HG02870 (cell line): ENCODE data around the gene EFCAB8.
"Not testable (repeated sequence)": the region's sequence is repeated elsewhere in the genome, so short reads cannot be mapped to it uniquely, and the experiment has no call there.

Experiments
- ATAC-seq: cut with Tn5 transposase; IDR thresholded peaks from one replicate; pipeline ENCODE4 v1.9.1; 2021; ENCODE audit warnings: mild to moderate bottlenecking, moderate library complexity; ENCODE audit not compliant: unreplicated experiment

Gene EFCAB8

DNA sequence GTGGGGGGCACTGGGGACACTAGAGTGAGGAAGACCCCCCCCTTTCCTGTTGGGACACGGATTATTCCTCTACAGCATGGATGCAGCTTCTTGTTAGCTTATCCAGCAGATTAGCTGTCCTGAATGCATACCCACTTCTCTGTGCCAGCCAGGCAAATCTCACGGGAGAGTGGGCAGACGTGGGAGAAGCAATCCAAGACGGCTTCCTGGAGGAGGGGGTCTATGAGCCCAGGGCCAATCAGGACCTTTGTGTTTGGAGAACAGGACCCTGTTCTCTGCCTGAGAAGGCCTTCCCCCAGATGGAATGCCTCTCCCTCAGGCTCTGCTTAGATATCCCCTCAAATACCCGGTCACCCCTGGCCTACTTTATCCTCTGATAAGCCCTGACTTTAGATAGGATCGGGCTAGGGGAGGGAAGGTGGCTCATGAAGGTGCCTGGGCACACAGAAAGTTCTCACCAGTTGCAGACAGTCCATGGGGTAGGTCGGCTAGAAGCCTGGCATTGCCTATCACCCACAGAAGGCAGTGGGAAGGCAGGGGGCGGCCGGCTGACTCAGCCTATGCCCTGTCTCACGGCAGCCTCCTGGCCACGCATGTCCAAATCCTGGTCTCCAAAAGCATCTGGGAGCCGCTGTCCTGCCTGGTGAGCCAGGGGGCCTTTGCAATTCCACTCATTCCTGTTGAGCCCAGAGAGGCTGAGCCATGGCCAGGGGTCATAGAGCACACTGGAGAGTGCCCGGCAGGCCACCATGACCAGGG, 110.8 kb downstream of the EFCAB8 start:
- ATAC-seq = no peak

DNA sequence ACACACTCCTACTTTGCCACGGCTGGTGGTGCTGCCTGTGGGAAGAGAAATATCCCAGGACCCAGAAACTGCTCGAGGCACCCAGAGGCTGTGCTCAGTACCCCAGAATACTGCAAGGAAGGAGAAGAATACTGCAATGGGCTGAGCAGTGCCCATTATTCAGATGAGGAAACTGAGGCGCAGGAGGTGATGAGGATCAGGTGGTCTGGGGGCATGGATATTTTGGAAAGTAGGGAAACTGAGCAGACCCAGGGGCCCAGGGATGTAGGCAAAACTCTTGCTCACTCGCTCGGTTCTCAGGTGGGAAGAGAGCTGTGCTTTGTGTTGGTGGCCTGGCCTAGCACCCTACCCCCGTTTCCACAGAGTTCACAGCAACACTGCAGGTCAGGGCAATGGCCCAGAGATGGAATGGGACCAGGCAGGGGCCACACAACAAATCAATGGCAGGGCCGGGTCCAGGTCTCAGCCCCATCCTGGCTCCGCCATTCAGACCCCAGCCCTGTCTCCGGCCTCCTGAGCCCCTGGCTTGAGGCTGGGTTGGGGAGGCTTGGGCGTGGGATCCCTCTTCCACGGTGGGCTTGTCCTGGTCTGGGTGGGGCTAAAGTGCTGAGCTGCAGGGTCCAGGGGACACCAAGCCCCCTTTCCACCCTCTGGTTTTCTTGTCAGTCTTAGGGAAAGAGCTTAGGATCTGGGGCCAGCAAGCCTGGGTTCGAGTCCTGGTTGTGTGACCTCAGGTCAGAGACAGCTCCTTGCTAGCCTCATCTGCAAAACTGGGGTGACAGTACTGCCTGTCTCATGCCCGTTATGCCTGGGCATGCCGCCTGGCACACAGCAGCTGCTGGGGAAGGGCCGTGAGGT, 111.6 kb downstream of the EFCAB8 start:
- ATAC-seq = no peak

DNA sequence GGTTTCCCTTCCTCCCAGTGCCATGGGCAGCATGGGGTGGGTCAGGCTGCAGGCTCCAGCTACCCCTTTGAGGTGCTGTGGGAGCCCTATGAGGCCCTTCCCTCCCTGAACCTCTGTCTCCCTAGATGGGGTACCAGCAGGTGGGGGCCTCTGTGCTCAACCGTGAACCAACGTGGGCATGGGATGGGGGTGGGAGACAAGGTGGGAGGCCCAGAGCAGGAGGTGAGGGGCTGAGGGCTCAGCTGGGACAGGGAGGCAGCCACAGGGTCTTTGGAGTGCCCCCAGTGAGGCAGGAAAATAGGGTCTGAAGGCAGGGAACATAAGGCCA, 112.2 kb downstream of the EFCAB8 start:
- no peak for ATAC-seq

DNA sequence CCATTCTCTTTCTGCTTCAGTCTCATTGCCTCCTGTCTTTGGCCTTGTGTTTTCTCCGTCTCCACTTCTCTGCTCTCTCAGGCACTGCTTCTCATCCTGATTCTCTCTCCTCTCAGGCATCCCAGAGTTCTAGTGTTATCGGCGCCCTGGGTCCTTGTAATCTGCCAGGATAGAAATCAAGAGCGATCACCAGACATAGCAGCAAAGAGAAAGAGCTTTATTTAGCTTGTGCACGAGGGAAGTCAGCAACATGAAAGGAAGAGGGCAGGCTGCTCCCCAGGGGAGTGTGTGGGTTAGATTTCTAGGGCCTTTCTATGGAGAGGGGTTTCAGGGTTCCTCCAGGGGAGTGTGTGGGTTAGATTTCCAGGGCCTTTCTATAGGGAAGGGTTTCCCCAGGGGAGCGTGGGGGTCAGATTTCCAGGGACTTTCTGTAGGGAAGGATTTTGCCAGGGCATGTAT, 113.0 kb downstream of the EFCAB8 start:
- ATAC-seq = peak; percentile 9

DNA sequence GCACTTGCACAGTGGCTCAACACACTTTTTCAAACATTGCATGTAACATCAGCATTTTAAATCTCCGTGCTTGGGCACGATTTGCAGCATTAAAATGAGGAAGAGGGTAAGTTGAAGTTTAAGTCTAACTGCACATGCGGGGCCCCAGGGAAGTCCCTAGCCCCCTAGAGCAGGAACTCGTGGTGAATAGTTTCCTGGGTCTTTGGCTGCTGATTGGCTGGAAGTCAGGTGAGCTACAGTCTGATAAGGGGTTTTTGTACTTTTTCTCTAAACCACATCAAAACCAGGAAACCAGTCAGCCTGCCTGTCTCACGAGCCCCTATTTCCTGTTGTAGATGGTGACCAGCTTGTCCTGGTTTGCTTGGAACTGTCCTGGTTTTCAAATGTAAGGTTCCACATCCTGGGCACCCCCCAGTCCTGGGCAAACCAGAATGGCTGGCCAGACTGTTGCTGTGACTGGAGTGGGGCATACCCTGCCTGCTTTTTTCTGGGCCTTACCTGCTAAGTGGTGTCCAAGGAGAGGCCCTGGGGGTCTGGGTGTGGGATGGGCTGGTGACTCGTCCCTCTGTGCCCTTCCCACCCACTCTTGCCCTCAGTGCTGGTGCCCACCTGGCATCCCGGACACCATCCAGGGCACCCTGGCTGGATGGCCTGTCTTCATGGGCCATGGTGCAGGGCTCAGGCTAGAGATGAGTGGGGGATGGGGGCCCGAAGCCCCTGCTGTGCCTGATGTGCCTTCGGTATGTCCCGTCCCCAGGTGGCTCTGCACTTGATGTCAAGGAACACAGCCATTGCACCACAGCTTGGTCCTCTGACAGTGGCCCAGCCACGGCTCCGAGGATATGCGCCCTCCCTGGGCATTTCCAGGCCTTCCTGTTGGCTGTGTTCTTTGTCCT, 113.7 kb downstream of the EFCAB8 start:
- ATAC-seq = peak; percentile 89

DNA sequence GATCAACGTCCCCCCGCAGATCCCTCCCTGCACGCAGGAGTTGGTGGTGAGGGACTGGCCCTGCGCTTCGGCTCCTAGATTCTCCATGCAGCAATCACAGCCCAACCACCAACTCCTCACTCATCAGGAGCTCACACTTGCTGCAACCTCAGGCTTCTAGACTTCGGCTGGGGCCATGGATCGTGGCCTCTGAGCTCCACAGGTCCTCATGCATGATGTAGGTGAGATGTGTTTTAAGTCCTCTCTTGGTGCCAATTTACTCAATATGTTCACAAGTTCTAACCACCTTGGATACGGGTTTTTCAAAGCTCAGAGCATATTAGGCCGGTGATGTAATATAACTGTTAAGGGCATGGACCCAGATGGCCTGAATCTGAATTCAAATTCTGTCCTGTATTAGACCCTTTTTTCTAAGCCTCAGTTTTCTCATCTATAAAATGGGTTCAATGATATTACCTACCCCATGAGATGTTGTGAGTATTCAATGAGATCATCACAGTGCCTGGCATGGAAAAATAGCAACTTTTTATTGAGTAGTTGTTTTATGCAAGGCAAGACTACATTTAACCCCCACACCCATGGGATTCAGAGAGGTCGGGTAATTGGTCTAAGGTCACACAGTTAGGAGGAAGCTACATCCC, 114.5 kb downstream of the EFCAB8 start:
- no peak for ATAC-seq

DNA sequence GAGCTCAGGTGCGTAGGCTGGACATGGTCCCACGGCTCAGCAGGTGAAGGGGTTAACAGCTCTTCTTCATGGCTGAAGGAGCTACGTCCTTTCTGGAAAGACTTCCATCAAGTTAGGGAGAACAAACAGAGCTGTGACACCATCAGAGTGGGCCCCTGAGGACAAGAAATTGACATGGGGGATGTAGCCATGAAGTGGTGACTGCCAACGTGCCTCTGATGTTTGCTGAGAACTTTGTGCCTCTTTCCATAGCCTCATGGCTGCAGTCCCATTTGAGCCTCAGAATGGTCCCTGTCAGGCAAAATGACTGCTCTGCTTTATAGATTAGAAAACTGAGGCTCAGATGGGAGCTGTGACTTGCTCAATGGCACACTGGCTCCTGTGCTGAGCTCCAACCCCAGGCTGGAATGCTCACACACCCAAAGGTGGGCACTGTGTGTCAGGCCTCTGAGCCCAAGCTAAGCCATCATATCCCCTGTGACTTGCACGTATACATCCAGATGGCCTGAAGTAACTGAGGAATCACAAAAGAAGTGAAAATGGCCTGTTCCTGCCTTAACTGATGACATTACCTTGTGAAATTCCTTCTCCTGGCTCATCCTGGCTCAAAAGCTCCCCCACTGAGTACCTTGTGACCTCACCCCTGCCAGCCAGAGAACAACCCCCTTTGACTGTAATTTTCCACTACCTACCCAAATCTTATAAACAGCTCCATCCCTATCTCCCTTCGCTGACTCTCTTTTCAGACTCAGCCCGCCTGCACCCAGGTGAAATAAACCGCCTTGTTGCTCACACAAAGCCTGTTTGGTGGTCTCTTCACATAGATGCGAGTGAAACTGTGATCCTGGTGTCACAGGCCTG, 115.7 kb downstream of the EFCAB8 start:
- not testable (repeated sequence) for ATAC-seq

DNA sequence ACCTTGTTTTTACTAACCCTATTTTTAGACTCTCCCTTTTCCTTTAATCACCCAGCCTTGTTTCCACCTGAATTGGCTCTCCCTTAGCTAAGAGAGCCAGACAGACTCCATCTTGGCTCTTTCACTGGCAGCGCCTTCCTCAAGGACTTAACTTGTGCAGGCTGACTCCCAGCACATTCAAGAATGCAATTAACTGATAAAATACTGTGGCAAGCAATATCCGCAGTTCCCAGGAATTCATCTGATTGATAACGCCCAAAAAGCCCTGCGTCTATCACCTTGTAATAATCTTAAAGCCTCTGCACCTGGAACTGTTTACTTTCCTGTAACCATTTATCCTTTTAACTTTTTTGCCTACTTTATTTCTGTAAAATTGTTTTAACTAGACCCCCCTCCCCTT, 116.4 kb downstream of the EFCAB8 start:
- not testable (repeated sequence) for ATAC-seq

DNA sequence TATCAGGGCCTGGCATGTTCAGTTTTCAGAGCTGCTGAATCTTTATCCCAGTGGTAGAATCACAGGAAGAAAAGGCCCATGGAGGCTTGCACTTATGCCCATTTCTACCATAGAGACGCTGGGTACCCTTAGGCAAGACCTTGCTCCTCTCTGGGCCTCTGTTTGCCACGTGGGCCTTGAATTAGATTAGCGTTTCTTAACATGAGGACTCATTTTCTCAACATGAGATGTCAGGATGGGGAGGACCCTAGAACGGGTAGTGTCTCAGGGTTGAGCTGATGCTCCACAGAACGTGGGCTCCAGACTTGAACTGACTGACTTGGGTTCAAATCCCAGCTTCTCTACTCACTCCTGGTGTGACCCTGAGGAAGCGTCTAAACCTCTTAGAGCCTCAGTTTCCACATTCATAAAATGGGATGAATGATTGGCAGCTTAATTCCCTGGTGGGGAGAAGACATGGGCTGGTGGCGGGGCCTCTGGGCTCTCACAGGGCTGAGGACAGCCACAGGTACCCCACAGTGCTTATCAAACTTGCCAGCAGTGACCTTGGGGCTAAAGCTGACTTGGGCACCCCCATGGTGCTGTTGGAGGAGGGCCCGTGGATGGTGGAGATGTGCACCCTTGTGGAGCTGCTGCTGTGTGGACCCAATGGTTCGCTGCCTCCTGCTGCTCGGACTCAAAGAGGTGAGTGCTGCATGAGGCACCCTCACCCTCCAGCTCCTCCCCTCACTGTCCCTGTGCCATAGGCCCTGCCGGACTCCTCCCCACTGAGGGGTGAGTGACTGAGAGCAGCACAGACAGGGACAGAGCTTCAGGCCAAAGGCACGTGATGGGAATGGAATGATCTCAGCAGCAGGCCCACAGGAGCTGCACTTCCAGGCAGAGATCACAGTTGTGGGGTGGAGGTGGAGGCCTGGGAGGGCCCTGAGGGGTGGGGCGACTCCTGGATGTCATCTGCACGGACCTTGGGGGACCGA, 117.3 kb downstream of the EFCAB8 start:
- no peak for ATAC-seq

DNA sequence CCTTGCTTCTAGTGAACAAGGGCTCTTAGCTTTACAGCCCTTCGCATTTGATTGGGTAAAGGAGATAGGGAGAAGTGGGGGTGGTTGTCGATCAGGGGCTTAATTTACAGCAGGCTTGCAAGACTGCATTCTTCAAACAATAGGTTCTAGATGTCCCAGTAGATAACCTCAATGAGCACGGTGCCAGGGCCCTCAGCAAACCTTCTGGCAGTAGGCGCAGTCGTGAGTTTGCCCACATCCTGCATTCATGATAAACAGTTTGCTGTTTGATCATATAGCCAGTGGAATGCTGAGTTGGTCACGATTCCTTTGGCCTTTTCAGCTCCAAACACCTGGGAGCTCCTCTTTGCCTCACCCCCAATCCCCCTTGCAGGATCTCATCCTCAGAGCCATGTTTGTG, 118.0 kb downstream of the EFCAB8 start:
- ATAC-seq = no peak

DNA sequence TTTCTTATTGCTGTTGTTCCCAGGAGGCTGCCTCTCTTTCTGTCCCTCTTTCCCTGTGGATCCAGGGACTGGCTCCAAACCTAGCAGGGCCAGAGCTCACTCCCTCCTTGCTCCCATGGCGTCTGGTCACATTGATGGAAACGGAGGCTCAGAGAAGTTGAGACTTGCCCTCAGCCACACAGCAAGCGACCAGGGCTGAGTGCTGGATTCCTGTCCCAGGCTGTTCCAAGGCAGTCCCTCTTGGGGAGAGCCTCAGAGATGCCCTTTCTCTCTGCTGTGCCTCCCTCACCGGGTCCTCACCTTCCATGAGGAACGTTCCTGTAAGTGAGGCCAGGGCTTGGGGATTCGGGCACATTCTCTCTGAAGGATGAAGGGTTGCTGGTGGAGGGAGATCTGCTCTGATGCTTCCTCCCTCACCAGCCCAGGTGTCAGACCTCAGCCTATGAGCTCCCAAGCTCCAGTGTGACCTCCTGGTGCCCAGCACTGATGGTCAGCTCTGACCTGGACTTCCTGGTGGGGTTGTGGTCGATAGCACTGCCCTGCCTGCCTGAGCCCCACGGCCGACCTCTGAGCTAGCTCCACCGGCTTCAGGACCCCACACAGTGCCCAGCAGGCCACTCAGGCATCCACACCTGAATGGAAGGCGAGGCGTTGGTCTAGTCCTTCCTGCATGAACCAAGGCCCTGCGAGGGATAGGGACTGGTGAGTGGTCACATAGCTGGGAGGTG, 118.7 kb downstream of the EFCAB8 start:
- no peak for ATAC-seq

DNA sequence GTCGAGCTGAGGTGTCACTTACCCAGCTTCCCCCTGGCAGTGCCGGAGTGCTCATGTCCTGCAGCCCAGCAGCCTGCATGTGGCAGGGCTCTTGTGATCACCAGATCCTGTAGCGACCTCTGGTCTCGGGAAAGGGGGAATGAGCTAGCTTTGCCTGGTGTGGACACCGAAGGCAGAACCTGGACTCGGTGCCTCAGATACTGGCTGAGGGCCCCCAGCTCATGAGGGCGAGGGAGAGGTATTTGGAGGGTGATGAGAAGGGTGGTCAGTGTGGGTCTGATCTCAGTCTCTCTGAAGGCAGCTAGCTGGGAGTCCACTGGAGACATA, 119.2 kb downstream of the EFCAB8 start:
- ATAC-seq = no peak

DNA sequence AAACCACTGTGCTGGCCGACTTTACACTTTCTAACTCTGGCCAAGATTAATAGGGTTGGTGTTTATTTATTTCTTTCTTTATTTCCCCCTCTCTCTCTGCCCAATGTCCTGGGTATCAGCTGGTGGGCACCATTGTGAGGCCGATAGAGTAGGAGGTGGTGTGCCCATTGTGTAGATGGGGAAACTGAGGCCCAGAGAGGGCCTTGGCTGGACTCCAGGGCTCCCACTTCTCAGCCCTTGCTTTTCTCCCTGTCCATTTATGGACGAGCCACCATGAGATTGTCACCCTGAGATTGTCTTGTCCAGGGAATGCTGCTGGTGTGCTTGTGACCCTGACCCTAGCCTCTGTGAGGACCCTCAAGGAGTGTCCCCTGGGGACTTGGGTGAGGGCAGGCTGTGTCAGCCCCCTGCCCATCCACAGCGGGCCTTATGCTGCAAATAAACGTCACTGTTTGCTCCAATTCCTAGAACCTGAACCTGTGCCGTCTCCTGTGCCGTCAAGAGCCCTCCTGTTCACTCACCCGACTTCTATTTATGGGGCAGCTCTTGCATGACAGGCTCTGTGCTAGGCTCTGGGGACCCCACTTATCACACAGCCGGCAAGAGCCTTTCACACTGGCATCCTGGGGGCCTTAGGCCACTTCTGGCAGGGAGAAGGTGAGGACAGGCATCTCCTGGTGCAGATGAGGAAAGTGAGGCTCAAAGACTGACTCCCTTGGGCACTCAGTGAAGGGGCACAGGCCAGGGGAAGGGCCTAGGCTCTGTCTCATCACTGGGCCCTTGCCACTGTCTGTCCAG, 120.7 kb downstream of the EFCAB8 start:
- ATAC-seq = no peak

DNA sequence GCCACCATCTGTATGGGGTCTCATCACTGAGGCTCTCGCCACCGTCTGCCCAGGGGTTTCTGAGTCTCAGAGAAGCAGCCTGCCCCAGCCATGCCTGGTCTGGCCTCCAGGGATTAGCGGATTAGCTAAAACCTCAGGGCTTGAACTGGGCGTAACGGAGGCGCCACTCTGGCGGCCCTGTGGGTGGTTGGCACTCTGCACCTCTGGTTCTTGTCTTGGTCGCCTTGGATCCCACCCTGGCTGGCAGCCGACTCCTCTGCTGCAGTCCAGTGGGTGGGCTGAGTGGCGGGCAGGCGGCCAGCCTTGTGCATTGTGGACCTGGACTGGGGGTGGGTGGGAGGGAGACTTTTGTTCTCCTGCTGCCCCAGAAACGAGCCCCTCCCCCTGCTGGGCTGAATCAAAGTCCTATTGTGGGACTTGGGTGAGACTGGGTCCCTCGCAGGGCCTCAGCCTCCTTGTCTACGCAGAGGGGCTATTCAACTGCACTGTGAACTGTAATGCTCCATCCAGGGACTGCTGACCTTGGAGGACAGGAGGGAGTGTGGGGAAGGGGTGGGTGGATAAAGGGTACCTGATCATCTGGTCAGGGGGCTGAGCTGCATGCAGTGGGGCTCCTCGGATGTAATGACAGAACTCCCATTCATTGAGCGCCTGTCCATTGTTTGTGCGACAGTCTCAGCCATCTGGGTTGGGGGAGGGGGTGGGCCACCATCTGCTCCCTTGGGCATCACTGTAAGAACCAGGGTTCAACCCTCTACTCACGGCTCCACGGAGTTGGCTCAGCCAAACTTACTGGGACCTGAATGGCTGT, 121.6 kb downstream of the EFCAB8 start:
- no peak for ATAC-seq

DNA sequence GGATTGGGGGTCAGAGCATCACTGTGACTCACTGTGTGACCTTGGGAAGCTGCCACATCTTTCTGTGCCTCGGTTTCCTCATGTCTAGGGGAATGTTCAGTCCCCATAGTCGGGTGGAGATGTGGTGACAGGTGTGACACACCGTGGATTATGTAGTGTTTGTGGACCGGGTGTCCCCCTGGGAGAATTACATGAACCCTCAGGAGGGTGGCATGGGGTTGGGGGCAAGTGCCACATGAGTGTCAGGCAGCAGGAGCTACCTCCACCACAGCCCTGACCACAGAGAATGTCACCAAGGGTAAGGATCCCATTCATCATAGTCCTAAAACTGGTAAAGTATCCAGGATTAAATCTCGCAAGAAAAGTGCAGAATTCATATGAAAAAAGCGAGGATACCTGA, 122.3 kb downstream of the EFCAB8 start:
- ATAC-seq = no peak

DNA sequence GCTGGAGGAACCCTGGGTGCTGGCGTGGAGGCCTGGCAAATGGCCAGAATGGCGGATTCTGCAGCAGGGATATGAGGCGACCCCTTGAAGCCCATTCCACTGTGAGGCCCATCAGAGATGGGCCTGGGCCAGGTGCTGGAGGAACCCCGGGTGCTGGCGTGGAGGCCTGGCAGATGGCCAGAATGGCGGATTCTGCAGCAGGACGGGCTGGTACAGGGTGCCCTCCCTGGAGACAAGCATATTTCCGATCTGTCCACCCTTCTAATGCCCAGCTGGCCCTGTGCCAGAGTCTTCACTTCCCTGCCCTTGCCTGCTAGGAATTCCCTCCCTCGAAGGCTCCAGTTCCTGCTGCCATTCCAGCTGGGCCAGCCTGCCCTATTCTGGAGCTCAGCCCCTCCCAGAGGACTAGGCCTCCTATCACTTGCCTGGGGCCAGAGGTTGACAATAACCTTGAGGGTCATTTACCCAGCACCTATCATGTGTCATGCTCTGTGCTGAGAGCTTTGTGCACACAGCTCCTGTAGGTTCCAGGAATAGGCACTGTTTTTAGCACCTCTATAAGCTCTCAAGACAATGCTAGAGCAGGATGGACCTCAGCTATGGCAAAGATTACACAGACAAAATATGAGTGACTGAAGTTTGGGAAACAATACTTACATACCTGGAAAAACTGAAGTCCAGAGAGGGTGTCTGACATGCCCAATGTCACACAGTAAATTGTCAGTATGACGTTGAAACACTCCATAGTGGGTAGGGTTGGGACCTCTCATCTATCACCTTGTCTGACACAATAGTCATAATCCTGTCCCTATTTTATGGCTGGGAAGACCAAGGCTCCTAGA, 124.1 kb downstream of the EFCAB8 start:
- ATAC-seq = no peak
